GM19025 (cell line): ENCODE data around the gene HOXA7.

Experiments used
- ATAC-seq: cut with Tn5 transposase; IDR thresholded peaks from one replicate; pipeline ENCODE4 v1.9.1; 2021; ENCODE audit warnings: mild to moderate bottlenecking, low read depth, moderate library complexity; ENCODE audit not compliant: unreplicated experiment

The HOXA7 gene

DNA sequence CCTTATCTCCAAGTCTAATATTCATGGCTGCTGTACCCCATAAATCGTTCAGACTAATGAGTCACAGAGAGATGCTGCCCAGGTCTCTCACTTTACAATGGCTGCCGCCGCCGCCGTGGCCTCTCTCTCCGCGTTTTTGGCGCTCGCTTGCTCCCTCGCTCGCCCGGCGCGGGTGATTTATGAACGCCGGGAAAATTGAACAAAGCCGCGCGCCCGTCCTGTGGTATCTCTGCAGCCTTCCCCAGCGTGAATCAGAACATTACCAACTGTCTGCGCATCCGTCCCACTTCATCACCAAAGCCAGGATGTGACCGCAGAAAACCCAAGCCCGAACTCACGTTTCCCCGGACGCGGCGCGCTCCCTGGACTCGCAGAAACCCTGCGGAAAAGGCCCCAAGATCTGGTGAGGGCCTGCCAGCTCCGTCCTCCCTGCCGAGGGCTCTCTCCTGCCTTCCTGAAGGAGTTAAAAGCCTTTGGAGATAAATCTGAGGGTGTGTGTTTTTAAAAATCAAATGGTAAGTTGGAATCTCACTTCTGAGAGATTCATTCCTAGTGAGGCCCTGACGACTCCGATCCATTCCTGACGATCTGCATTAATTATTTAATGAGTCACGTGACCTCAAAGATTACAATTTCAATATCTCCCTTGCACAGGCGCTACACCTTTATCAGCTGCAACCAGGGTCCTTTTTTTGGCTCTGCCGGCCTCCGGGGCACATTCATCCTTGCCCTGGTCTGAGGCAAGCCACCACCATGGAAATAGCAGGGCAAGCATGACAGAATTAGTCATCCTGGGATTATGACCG lies 32.2 kb downstream of the HOXA7 start:
- no peak for ATAC-seq

DNA sequence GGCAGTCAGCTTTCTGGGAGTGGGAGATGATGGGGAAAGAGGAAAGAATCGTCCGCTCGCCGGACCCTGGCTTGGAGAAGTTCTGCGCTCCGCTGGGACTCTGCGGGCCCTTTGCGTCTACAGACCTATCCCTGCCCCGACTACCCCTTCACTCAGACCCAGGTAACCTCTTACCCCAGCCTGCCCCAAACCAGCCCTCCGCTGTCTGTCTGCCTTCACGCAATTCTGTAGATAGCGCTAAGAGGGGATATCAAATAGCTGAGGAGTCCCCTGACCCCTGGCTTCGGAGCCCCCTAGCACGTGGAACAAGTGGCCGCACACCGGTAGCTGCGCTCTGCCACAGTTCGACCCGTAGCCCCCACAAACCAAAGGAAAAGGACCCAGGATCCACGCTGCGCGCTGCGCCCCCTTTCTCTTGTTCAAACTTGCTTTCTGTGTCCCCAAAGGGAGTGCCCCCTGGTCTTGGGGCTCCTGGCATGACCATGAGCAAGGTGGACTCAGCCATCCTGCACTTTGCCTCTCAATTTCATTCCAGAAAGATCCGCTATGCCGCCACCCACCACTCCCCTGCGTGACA lies 32.9 kb downstream of the HOXA7 start:
- no peak for ATAC-seq

- no peak for ATAC-seq
Measured at GRCh38 chr7:27123007-27123476, 33.4 kb downstream of the HOXA7 start.

DNA sequence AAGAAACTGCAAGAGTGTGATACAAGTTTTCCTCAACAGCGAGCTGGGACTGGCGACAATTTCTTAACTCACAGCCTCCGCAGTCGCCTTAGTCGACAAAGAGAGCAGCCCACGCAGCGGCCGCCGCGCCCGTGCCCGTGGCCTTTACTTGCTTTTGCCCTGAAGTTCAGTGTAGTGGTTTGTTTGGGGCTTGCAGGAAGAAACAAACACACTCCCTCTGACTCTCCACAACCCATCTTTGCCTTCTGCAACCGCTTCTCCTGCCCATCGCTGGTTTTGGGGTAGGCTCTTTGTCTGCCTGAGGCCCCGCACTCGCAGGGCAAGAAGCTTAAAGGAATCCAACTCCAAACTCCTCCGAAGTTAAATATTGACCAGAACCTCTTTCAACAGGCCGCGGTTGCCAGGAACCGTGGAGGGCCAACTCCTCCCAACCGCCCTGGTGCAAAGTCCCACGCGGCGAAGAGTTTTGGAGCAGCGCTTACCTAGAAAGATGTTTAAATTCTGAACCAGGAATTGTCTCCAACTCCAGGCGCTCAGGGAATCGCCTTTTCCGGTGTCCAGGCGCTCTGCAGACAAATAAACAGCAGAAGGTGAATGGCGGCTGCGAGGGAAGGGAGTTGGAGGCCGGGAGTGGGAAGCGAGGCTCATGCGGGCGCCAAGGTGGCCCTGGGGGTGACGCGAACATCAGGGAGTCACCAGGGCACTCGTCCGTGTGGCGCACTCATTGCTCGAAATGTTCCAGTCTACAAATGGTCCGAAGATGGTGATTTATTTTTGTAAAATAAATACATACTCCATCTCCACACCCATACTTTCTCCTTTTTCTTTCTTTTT lies 34.2 kb downstream of the HOXA7 start:
- ATAC-seq, result no peak

GRCh38 chr7:27121684-27122076 lies 34.8 kb downstream of the HOXA7 start:
- ATAC-seq, result no peak

- no peak for ATAC-seq
Measured at GRCh38 chr7:27119412-27119911, 37.0 kb downstream of the HOXA7 start.

DNA sequence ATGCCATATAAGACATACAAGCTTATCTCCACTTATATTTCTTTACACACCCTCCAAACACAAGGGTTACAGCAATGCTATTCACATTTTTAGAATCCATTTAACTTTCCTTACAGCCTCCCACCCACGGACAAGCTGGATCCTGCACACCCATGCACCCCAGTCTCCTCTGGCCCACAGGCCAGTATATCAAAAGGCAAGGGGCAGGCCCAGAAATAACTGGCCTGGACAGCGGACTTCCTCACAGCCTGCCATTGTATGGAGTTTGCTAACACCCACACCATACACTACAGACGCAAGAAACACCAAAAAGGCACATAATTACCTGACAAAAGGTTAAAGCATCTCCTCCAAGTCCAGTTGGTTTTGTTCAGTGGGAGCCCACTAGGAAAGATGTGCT lies 37.9 kb downstream of the HOXA7 start:
- no peak for ATAC-seq

DNA sequence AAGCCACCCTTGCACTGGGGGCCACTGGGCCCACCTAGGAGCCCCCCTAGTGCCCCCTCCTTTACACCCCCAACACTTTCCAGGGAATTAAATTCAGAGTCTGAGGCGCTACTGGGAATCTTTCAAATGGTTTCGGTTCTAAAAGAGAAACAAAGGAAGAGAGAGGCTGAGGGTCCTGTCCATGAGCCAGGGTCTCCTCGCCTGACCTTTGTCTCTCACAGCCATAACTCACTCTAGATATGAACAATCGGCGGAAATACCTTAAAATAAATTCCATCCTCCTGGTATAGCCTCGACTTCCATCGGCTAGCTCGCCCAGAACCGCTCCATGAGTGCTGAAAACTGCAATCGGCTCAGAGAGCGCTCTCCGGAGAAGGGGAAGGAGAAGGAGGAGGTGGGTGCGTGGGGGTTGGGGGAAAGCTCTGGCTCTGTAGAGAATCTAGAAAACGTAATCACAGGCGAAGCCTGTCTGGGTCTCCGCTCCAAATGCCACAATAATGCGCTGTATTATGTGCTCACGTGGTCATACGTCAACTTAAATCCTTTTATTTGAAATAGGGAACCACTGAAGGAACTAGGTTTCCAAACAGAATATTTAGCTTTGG lies 38.5 kb downstream of the HOXA7 start:
- ATAC-seq, result no peak

GRCh38 chr7:27116962-27117886 lies 39.3 kb downstream of the HOXA7 start:
- ATAC-seq, result no peak

DNA sequence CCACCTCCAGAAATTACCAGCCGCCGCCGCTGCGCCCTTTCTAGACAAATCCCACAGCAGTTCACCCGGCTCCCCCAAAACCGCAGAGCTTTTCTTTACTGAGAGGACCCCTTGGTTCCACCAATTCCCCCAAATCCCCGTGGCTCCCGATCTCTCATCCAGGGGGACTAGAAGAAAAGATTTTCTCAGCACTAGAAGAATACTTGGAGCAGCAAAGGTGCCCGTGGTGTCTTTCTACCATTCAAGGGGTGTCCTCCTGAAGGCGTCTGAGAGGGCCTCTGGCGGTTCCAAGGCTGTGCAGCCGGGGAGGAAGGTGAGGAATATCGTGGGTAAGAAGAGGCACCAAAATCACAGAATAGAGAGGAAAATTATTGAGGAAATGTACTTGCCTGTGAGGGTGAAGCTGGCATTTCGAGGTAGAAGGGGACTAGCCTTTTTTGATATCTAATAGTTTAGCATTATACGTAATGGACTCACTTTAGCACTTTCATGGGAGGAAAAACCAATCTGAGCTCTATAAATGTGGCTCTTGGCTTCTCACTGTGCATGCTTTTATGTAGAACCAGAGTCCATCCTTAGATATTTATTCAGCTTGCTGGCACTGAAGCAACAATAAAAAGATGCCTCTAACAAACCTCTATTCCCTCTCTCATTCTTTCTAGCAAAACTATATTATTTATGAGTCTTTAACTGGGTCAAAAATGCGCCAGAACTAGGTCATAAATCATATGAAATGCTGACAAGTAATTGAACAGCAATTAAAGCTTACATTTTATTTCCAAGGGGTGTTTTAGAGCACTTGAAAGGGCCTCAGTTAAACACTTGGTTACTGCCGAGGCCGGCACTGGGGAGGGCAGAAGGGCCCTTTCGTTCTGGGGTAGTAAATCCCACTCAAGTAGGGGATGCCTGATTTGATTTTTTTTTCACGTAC lies 40.2 kb downstream of the HOXA7 start:
- ATAC-seq, result no peak

GRCh38 chr7:27115221-27116026 lies 41.1 kb downstream of the HOXA7 start:
- no peak for ATAC-seq

DNA sequence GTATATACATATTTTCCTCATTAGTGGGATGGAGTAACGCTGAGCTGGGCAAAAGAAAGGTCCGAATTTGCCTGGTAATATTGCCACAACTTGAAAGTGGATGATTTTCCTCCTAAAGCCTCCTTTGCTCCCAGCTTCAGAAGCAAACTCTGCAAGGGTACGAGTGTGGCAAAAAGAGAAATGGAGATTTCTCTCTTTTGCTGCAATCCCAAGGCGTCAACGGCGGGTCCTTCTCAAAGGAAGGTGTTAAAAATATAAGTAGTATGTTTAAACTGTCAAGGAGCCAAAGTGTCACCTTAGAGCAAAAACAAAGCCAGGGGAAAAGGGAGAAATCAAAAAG lies 41.6 kb downstream of the HOXA7 start:
- ATAC-seq, result no peak

GRCh38 chr7:27113991-27114769 lies 42.3 kb downstream of the HOXA7 start:
- ATAC-seq, result no peak

DNA sequence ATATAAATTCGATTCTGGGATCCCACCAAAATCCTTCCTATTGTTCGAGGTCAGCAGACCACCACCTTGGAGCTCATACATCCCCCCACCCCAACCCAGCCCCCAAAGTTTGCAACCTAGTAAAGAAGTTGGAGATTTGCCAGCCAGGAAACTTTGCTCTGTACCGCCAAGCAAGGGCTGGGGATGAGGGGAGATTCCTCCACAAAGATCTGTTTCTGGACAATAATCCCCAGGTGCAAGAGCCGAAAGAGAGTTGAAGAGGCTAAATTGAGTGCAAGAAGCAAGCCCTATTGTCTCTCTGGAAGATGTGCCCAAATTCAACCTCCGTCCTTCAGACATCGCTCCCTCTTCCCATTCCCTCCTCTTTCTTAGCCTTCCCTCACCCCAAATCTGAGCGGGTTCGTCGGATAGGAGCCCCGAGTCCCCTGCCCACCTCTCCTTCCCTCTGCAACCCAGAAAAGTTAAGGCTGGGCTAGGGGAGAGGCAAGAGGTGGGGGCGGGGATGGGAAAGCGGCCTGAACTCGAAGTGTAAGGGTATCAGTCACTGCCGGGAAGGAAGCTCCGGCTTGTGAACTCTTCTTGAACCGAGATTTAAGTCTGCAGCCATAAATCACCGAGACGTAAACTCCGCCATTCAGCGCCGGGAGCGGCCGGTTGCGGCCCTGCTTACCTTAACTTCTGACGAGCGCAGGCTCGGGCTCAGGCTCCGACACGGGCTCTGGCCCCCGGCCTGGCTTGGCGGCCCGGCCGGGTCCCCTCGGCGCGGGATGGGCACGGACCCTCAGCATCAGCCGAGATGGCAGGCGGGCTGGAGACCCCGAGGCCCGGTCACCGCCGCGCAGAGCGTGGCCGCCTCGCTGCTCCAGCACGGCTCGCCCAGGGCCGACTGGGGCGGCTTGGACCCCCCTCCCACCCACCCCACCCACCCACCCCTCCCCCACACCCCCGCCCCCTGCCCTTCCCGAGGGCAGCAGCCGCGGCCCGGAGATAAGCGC lies 43.2 kb downstream of the HOXA7 start:
- ATAC-seq, result no peak

GRCh38 chr7:27112361-27112760 lies 44.1 kb downstream of the HOXA7 start:
- ATAC-seq, result no peak

- ATAC-seq, result no peak
Measured at GRCh38 chr7:27111751-27112277, 44.7 kb downstream of the HOXA7 start.
